PC-3 (cell line): ENCODE measurements around the gene CYBC1.

Source experiments
- EZH2phosphoT487 ChIP-seq: fragments of 300-600 bp; sonication (generic); IDR thresholded peaks from 2 replicates; pipeline ENCODE4 v1.6.1; 2018; ENCODE audit warnings: mild to moderate bottlenecking, antibody characterized with exemption, low read length, borderline replicate concordance
- TF ChIP-seq, protein P1 (sequence below): fragments of 300-600 bp; sonication (generic); conservative IDR thresholded peaks from 2 replicates; pipeline ENCODE4 v1.5.1; 2017; ENCODE audit warnings: antibody characterized with exemption, low read depth, mild to moderate bottlenecking, low read length

DNA sequence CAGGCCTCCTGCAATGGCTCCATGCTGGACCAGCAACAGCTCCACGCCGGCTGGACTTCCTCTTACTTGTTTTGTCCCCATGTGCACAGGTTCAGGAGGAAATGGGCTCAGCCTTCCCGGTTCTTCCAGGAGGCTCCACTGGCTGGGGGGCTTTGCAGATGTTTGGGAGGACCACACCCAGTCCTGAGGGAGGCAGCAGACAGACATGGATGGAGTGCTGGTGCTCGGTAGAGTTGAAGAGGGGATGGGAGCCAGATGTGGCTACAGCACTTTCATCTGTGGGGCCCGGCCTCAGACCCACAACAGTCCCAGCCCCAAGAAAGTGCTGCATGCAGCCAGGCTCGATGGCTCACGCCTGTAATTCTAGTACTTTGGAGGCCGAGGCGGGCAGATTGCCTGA lies 29.8 kb upstream of the CYBC1 start:
- no peak for TF ChIP-seq EZH2phosphoT487
- TF ChIP-seq, protein P1, sequence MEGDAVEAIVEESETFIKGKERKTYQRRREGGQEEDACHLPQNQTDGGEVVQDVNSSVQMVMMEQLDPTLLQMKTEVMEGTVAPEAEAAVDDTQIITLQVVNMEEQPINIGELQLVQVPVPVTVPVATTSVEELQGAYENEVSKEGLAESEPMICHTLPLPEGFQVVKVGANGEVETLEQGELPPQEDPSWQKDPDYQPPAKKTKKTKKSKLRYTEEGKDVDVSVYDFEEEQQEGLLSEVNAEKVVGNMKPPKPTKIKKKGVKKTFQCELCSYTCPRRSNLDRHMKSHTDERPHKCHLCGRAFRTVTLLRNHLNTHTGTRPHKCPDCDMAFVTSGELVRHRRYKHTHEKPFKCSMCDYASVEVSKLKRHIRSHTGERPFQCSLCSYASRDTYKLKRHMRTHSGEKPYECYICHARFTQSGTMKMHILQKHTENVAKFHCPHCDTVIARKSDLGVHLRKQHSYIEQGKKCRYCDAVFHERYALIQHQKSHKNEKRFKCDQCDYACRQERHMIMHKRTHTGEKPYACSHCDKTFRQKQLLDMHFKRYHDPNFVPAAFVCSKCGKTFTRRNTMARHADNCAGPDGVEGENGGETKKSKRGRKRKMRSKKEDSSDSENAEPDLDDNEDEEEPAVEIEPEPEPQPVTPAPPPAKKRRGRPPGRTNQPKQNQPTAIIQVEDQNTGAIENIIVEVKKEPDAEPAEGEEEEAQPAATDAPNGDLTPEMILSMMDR = no peak
